HG03175 (cell line): ENCODE results near the gene PAFAH1B2.
"Not testable (repeated sequence)": the region's sequence is repeated elsewhere in the genome, so short reads cannot be mapped to it uniquely, and the experiment has no call there.

Source experiments
- ATAC-seq: cut with Tn5 transposase; IDR thresholded peaks from one replicate; pipeline ENCODE4 v1.9.1; 2021; ENCODE audit warnings: mild to moderate bottlenecking, moderate library complexity; ENCODE audit not compliant: unreplicated experiment

PAFAH1B2 gene

GRCh38 chr11:117127171-117127901, 16.8 kb upstream of the PAFAH1B2 start:
- no peak for ATAC-seq

DNA sequence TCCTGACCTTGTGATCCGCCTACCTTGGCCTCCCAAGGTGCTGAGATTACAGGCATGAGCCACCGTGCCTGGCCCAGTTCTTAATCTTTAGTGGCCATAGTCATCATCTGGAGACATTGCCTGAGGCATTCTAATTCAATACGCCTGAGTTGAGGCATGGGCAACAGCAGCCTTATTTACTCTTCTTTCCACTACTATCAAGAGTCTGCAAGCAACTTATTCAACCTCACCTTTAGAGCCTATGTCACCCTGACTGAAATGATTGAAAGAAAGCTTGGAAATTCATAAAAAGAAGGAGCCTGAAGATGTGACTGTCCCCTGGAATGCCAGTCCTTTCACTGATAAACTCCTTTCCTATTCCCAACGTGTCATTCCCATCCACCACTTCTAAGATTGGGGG, 15.8 kb upstream of the PAFAH1B2 start:
- no peak for ATAC-seq

GRCh38 chr11:117130396-117130795, 13.7 kb upstream of the PAFAH1B2 start:
- not testable (repeated sequence) for ATAC-seq

DNA sequence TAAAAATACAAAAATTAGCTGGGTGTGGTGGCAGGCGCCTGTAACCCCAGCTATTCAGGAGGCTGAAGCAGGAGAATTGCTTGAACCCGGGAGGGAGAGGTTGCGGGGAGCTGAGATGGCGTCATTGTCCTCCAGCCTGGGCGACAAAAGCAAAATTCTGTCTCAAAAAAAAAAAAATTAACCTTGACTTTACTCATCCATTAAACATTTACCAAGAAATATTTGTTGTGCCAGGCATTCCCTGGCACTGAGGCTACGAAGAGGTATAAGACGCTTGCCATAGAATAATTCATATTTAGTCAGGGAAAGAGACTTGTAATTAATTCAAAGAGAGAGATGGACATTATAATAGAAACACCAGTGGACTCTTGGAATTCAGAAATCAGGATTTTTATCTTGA, 13.2 kb upstream of the PAFAH1B2 start:
- no peak for ATAC-seq

GRCh38 chr11:117134431-117134830, 9.7 kb upstream of the PAFAH1B2 start:
- no peak for ATAC-seq

DNA sequence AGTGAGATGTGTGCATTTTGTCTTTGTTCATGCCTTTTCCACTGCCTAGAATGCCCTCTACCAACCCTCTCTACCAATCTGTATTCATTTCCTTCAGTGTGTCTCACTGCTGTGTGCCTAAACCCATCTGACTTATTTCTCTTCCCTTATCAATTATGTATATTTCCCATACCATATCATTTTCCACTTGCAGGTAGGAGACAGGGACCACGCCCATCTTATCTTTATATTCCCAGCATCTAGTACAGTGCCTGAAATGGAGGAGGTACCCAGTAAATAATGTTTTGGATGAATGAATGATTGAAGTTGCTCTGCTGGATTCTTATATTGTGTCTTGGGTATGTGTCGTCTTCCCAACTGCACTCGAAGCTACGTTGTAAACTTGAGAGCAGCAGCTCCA, 9.1 kb upstream of the PAFAH1B2 start:
- not testable (repeated sequence) for ATAC-seq

- not testable (repeated sequence) for ATAC-seq
These were observed 6.6 kb upstream of the PAFAH1B2 start for GRCh38 chr11:117137223-117138086.

DNA sequence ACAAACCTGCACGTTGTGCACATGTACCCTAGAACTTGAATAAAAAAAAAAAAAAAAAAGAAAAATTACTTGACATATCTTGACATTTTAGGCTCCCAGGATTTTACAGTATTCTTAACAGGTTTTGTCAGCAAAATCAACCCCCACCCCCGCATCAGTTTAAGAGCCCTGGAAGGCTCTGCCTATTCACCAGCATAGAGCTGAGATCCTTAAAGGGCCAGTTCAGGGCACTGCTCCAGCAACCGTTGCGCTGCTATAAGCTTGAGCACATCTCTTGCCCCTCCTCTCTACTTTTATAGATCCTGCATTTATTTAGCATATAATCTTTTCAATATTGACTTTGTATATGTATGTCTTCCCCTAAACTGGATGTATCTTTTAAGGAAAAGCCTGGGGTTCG, 697 bp upstream of the PAFAH1B2 start:
- ATAC-seq: no peak

- ATAC-seq: peak; percentile 47
These were observed 648 bp downstream of the PAFAH1B2 start for GRCh38 chr11:117144477-117145392.

- no peak for ATAC-seq
These were observed 1.3 kb downstream of the PAFAH1B2 start for GRCh38 chr11:117145393-117145761.

DNA sequence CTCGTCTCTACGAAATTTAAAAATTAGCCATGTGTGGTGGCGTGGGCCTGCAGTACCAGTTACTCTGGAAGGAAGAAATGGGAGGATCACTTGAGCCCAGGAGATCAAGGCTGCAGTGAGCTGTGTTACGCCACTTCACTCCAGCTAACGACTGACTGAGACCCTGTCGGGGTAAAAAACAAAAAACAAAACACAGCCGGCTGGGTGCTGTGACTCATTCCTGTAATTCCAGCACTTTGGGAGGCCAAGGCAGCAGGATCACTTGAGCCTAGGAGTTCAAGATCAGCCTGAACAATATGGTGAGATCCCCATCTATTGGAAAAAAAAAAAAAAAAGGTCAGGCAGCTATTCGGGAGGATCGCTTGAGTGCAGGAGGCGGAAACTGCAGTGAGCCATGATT, 2.4 kb downstream of the PAFAH1B2 start:
- no peak for ATAC-seq

- ATAC-seq: no peak
These were observed 8.0 kb downstream of the PAFAH1B2 start for GRCh38 chr11:117152066-117152465.

- ATAC-seq: no peak
These were observed 10.4 kb downstream of the PAFAH1B2 start for GRCh38 chr11:117154468-117154867.

DNA sequence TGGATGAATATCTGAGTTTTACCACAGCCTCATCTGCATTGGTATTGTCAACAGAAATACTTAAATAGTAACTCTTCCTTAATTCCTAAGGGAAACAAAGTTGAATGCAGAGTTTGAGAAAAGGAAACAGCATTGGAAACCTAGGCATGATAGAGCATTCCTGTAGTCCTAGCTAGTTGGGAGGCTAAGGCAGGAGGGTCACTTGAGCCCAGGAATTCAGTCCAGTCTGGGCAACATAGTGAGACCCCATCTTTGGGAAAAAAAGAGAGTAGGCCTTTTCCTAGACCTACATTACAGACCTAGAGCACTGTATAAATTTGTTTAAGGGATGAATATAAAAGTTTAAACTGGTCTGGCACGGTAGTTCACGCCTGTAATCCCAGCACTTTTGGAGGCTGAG, 13.4 kb downstream of the PAFAH1B2 start:
- no peak for ATAC-seq

DNA sequence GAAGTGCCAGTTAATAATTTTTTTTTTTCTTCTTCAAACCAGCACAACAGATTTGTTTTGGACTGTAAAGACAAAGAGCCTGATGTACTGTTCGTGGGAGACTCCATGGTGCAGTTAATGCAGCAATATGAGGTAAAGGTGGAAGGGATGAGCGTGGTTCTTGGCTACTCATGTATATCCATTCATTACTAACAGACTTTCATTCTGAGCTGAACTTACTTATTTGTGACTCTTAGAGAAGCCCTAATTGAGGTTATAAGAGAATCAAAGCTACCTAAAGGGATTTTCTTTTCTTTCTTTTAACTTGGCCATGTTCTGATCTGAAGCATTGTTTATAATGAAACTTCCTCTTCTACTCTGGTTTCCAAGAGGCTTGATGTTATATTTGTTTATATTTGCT, 15.8 kb downstream of the PAFAH1B2 start:
- ATAC-seq: no peak

DNA sequence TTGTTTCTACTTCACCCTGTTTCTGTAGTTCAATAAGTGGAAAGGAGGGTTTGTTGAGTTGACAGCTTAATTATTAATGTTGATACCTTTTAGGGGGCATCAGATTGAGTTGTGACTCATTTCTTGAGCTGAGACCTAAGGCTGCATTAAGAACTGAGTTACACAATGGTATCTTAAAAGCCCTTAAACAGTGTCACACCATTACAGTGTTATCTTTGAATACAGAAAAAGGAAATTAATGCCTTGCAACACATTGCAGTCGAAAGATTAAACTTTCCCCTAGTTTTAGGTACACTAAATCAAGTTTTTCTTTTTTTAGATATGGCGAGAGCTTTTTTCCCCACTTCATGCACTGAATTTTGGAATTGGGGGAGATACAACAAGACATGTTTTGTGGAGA, 16.7 kb downstream of the PAFAH1B2 start:
- no peak for ATAC-seq

DNA sequence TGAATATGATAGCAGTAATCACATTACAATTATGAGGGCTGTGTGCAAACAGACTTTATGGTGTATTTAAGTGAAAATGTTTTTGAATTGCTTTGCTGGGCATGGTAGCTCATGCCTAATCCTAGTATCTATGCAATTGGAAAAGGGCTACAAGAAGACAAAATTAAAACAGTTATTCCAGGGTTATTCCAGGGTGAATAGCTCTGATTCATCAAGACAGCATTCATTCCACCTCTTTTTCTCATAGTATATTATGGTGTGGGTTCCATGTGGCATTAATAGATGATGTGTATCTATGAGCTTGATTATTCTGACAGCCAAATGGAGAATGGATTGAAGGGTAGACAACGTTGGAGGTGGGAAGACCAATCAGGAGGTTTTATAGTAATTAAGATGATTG, 22.4 kb downstream of the PAFAH1B2 start:
- ATAC-seq: no peak

GRCh38 chr11:117169736-117170135, 25.6 kb downstream of the PAFAH1B2 start:
- ATAC-seq: no peak

- ATAC-seq: no peak
These were observed 26.1 kb downstream of the PAFAH1B2 start for GRCh38 chr11:117170210-117170609.

- no peak for ATAC-seq
These were observed 26.9 kb downstream of the PAFAH1B2 start for GRCh38 chr11:117171007-117171403.

DNA sequence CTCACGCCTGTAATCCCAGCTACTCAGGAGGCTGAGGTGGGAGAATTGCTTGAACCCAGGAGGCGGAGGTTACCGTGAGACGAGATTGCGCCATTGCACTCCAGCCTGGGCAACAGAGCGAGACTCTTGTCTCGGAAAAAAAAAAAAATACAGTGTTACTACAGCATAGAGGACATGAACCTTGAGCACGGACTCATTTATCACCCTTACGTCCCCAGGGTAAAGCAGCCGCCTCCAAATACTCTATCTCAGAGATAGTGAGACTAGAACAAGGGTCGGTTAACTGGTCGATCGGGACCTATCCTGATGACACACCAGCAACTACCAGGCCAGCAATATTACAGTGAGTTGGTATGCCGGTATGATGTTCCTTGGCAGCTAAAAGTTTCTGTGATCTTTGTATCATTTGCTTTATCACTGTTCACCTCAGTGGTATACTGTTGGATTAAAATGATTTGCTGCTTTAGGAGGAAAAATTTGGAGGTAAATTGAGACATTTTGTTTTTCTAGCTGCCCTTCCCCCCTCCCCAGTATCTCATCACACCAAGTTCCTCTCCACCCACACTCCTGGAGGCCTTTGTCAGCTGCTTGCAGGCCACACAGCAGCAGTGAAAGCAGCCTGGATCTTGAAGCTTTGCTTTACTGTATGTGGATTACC, 27.4 kb downstream of the PAFAH1B2 start:
- ATAC-seq: no peak
